Endothelial cell of umbilical vein (primary cell): Measurements from ENCODE around the gene LIN7C.

ENCODE experiments used
- EZH2 ChIP-seq: IDR thresholded peaks from 2 replicates; pipeline ENCODE4 v1.6.1; 2012; ENCODE audit warnings: borderline replicate concordance, low read depth, mild to moderate bottlenecking, moderate library complexity, low read length, inconsistent platforms; ENCODE audit not compliant: severe bottlenecking
- POLR2A ChIP-seq: IDR thresholded peaks from 2 replicates; pipeline ENCODE4 v1.6.1; 2012; ENCODE audit warnings: low read depth, mild to moderate bottlenecking, control low read depth, low read length
- TF ChIP-seq, protein P1 (sequence below): IDR thresholded peaks from 2 replicates; pipeline ENCODE4 v1.6.1; 2011; ENCODE audit not compliant: insufficient read depth, insufficient read length
- TF ChIP-seq, protein P2 (sequence below), 2 donors: IDR thresholded peaks; 1 replicate in 1 of 2; 2 replicates in 1 of 2; pipeline ENCODE4 v1.5.1; 2011; ENCODE audit warnings: low read length in 2 of 2, mild to moderate bottlenecking in 2 of 2, moderate library complexity in 2 of 2, control low read depth in 1 of 2, inconsistent platforms in 1 of 2, low read depth in 1 of 2; ENCODE audit not compliant: insufficient read depth in 1 of 2; ENCODE audit errors: extremely low read depth in 1 of 2

DNA sequence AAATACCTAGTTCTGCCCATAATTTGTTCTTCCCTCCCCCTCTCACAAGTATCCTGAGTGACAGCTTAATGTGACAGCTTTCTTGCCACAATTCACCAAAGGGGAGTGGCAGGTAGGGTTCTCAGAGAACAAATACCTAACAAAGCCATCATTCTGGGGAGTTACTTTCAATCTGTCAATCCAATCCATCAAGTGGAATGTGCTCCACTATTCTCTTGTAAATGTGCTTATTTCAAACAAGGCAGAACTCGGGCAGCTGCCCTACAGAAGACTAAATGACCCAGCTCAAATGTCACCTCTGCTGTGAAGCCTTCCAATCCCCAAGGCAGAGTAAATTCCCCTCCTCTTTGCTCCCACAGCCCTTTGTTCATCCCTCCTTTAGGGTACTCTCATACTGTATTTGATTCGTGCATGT lies 61.8 kb downstream of the LIN7C start:
- TF ChIP-seq, protein P1, sequence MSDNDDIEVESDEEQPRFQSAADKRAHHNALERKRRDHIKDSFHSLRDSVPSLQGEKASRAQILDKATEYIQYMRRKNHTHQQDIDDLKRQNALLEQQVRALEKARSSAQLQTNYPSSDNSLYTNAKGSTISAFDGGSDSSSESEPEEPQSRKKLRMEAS: no peak
- TF ChIP-seq POLR2A: no peak
- TF ChIP-seq, protein P2, sequence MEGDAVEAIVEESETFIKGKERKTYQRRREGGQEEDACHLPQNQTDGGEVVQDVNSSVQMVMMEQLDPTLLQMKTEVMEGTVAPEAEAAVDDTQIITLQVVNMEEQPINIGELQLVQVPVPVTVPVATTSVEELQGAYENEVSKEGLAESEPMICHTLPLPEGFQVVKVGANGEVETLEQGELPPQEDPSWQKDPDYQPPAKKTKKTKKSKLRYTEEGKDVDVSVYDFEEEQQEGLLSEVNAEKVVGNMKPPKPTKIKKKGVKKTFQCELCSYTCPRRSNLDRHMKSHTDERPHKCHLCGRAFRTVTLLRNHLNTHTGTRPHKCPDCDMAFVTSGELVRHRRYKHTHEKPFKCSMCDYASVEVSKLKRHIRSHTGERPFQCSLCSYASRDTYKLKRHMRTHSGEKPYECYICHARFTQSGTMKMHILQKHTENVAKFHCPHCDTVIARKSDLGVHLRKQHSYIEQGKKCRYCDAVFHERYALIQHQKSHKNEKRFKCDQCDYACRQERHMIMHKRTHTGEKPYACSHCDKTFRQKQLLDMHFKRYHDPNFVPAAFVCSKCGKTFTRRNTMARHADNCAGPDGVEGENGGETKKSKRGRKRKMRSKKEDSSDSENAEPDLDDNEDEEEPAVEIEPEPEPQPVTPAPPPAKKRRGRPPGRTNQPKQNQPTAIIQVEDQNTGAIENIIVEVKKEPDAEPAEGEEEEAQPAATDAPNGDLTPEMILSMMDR (IDR thresholded peaks at IDR 0.05; ENCODE audit: extremely low read depth in 1 of 2, insufficient read depth in 1 of 2, low read depth in 1 of 2, low read length in 2 of 2): no peak
- no peak for TF ChIP-seq EZH2
